ENCODE results near the gene SSH2.
A peak's percentile ranks its signal among the peaks of the same experiment; 100 is the strongest.
"Not testable (repeated sequence)": the region's sequence is repeated elsewhere in the genome, so short reads cannot be mapped to it uniquely, and the experiment has no call there.

Gene SSH2

GRCh38 chr17:29857823-29858222 is 72.2 kb downstream of the SSH2 start (continued):
- no peak for TF ChIP-seq ZNF311 (tag by site-specific recombination; IDR thresholded peaks at IDR 0.05; ENCODE audit: borderline replicate concordance)
- TF ChIP-seq, protein P1, sequence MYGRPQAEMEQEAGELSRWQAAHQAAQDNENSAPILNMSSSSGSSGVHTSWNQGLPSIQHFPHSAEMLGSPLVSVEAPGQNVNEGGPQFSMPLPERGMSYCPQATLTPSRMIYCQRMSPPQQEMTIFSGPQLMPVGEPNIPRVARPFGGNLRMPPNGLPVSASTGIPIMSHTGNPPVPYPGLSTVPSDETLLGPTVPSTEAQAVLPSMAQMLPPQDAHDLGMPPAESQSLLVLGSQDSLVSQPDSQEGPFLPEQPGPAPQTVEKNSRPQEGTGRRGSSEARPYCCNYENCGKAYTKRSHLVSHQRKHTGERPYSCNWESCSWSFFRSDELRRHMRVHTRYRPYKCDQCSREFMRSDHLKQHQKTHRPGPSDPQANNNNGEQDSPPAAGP (tag by site-specific recombination; IDR thresholded peaks at IDR 0.05), result no peak

- POLR2A ChIA-PET; H3K36me3 ChIP-seq (ENCODE audit: control insufficient read depth in 2 of 2, insufficient read depth in 1 of 2, low read length in 2 of 2); H3K27ac ChIP-seq (ENCODE audit: extremely low read depth, low read depth, low read length); H3K4me1 ChIP-seq (ENCODE audit: control insufficient read depth, insufficient read depth, low read length); H3K9me3 ChIP-seq (ENCODE audit: control insufficient read depth, insufficient read depth, low read depth, low read length); CTCF ChIA-PET; H3K4me3 ChIP-seq (ENCODE audit: low read depth, low read length): not testable (repeated sequence)
- peak; percentile 51 for TF ChIP-seq SETDB1 (IDR thresholded peaks at IDR 0.05; ENCODE audit: insufficient read length, low read length)
Measured at GRCh38 chr17:29857105-29857504, 72.9 kb downstream of the SSH2 start.

GRCh38 chr17:29855686-29856085 is 74.3 kb downstream of the SSH2 start:
- ChIA-PET CTCF (interaction anchor here (0.5 kb wide), 1 partner anchor 21 kb away, joined by 3 read pairs; no protein-coding TSS in a partner anchor), POLR2A (no interaction called here)
- no peaks in the 10 kb centered on the region; the same call in 1 of the 2 replicates for H3K9me3 ChIP-seq (ENCODE audit: control insufficient read depth, insufficient read depth, low read depth, low read length)
- TF ChIP-seq ZNF248 (tag by site-specific recombination; IDR thresholded peaks at IDR 0.05) (no peak), SETDB1 (IDR thresholded peaks at IDR 0.05; ENCODE audit: insufficient read length, low read length) (no peak), ZNF23 (tag by site-specific recombination; IDR thresholded peaks at IDR 0.05; ENCODE audit: borderline replicate concordance) (no peak), PRDM4 (tag by site-specific recombination; IDR thresholded peaks at IDR 0.05) (no peak), KLF9 (tag by site-specific recombination; IDR thresholded peaks at IDR 0.05; ENCODE audit: low read depth) (no peak), ZNF707 (tag by site-specific recombination; IDR thresholded peaks at IDR 0.05) (no peak), ZNF221 (tag by site-specific recombination; IDR thresholded peaks at IDR 0.05; ENCODE audit: borderline replicate concordance) (no peak), ZNF19 (tag by site-specific recombination; IDR thresholded peaks at IDR 0.05; ENCODE audit: low read depth) (no peak), ZNF521 (tag by site-specific recombination; IDR thresholded peaks at IDR 0.05) (no peak), MZF1 (tag by site-specific recombination; IDR thresholded peaks at IDR 0.05; ENCODE audit: borderline replicate concordance) (no peak), ZNF529 (tag by site-specific recombination; IDR thresholded peaks at IDR 0.05; ENCODE audit: insufficient replicate concordance) (no peak), ZBTB20 (tag by site-specific recombination; IDR thresholded peaks at IDR 0.05) (no peak), ZNF114 (tag by site-specific recombination; IDR thresholded peaks at IDR 0.05) (no peak), AEBP2 (tag by site-specific recombination; IDR thresholded peaks at IDR 0.05; ENCODE audit: borderline replicate concordance) (no peak), PRDM1 (tag by site-specific recombination; IDR thresholded peaks at IDR 0.05) (no peak), KLF1 (tag by site-specific recombination; IDR thresholded peaks at IDR 0.05) (no peak), ZNF404 (tag by site-specific recombination; IDR thresholded peaks at IDR 0.05) (no peak), ZFP37 (tag by site-specific recombination; IDR thresholded peaks at IDR 0.05) (no peak)
- TF ChIP-seq, protein P2, sequence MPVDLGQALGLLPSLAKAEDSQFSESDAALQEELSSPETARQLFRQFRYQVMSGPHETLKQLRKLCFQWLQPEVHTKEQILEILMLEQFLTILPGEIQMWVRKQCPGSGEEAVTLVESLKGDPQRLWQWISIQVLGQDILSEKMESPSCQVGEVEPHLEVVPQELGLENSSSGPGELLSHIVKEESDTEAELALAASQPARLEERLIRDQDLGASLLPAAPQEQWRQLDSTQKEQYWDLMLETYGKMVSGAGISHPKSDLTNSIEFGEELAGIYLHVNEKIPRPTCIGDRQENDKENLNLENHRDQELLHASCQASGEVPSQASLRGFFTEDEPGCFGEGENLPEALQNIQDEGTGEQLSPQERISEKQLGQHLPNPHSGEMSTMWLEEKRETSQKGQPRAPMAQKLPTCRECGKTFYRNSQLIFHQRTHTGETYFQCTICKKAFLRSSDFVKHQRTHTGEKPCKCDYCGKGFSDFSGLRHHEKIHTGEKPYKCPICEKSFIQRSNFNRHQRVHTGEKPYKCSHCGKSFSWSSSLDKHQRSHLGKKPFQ (tag by site-specific recombination; IDR thresholded peaks at IDR 0.05), result no peak
- TF ChIP-seq, protein P3, sequence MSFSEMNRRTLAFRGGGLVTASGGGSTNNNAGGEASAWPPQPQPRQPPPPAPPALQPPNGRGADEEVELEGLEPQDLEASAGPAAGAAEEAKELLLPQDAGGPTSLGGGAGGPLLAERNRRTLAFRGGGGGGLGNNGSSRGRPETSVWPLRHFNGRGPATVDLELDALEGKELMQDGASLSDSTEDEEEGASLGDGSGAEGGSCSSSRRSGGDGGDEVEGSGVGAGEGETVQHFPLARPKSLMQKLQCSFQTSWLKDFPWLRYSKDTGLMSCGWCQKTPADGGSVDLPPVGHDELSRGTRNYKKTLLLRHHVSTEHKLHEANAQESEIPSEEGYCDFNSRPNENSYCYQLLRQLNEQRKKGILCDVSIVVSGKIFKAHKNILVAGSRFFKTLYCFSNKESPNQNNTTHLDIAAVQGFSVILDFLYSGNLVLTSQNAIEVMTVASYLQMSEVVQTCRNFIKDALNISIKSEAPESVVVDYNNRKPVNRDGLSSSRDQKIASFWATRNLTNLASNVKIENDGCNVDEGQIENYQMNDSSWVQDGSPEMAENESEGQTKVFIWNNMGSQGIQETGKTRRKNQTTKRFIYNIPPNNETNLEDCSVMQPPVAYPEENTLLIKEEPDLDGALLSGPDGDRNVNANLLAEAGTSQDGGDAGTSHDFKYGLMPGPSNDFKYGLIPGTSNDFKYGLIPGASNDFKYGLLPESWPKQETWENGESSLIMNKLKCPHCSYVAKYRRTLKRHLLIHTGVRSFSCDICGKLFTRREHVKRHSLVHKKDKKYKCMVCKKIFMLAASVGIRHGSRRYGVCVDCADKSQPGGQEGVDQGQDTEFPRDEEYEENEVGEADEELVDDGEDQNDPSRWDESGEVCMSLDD (tag by site-specific recombination; IDR thresholded peaks at IDR 0.05), result no peak
- no peak overlapping the region for H3K27ac ChIP-seq (ENCODE audit: extremely low read depth, low read depth, low read length)
- H3K36me3 ChIP-seq (ENCODE audit: control insufficient read depth in 2 of 2, insufficient read depth in 1 of 2, low read length in 2 of 2), result no peaks in the 10 kb centered on the region; a peak in 1 of 3 replicates
- no peaks in the 10 kb centered on the region for H3K4me1 ChIP-seq (ENCODE audit: control insufficient read depth, insufficient read depth, low read length)
- no peak overlapping the region for H3K4me3 ChIP-seq (ENCODE audit: low read depth, low read length)

Measured in HEK293 (cell line).